HCT116 (cell line): ENCODE measurements around the gene SYMPK.

ENCODE experiments used
- CEBPB ChIP-seq: IDR thresholded peaks from 2 replicates; pipeline ENCODE4 v1.6.1; 2012; ENCODE audit warnings: low read depth
- CTCF ChIP-seq, 3 experiments: fragments of 200-600 bp in 1 of 3; sonication (generic) in 1 of 3; IDR thresholded peaks in 2 of 3; conservative IDR thresholded peaks in 1 of 3; 2 replicates each; pipeline ENCODE4 v1.5.1; 2012 to 2017; ENCODE audit warnings: low read depth in 2 of 3, low read length in 2 of 3, antibody characterized with exemption in 1 of 3, borderline replicate concordance in 1 of 3, control low read depth in 1 of 3, mild to moderate bottlenecking in 1 of 3, mixed read lengths in 1 of 3, mixed run types in 1 of 3, moderate library complexity in 1 of 3; ENCODE audit not compliant: insufficient read depth in 1 of 3
- EZH2 ChIP-seq: fragments of 200-600 bp; sonication (generic); IDR thresholded peaks from 2 replicates; pipeline ENCODE4 v1.6.1; 2017; ENCODE audit warnings: antibody characterized with exemption, mixed run types
- POLR2A ChIP-seq: IDR thresholded peaks from 2 replicates; pipeline ENCODE4 v1.7.0; 2011; ENCODE audit warnings: borderline replicate concordance; ENCODE audit not compliant: insufficient read depth, insufficient read length; ENCODE audit errors: extremely low read depth
- POLR2AphosphoS5 ChIP-seq: IDR thresholded peaks from 2 replicates; pipeline ENCODE4 v1.6.1; 2011; ENCODE audit warnings: mild to moderate bottlenecking, low read depth, low read length, moderate library complexity
- RAD21 ChIP-seq: IDR thresholded peaks from 2 replicates; pipeline ENCODE4 v1.6.1; 2012; ENCODE audit warnings: low read depth, mild to moderate bottlenecking
- REST ChIP-seq: IDR thresholded peaks from 2 replicates; pipeline ENCODE4 v1.6.1; 2012; ENCODE audit warnings: low read depth
- YY1 ChIP-seq: IDR thresholded peaks from 2 replicates; pipeline ENCODE4 v1.6.1; 2011; ENCODE audit warnings: low read length, low read depth, moderate library complexity, mild to moderate bottlenecking; ENCODE audit not compliant: insufficient replicate concordance; ENCODE audit errors: extremely low read depth
- ZBTB33 ChIP-seq: IDR thresholded peaks from 2 replicates; pipeline ENCODE4 v1.6.1; 2011; ENCODE audit warnings: mild to moderate bottlenecking, low read length, moderate library complexity; ENCODE audit not compliant: insufficient replicate concordance; ENCODE audit errors: extremely low read depth
- ZNF274 ChIP-seq: fragments of 200-500 bp; sonication (Bioruptor generic); IDR thresholded peaks from 2 replicates; pipeline ENCODE4 v1.6.1; 2014; ENCODE audit warnings: mild to moderate bottlenecking, low read depth, low read length, inconsistent platforms

- TF ChIP-seq CTCF (IDR thresholded peaks at IDR 0.05 in 2 of 3, conservative IDR thresholded peaks at IDR 0.05 in 1 of 3; ENCODE audit: borderline replicate concordance in 1 of 3, insufficient read depth in 1 of 3, low read depth in 2 of 3, low read length in 2 of 3) (no peak), POLR2AphosphoS5 (no peak), POLR2A (no peak), EZH2 (no peak), YY1 (no peak), ZNF274 (no peak), RAD21 (no peak), ZBTB33 (no peak), CEBPB (no peak), REST (no peak)
These were observed 41.8 kb downstream of the SYMPK start for GRCh38 chr19:45821103-45821521.
